SK-N-DZ (cell line): ENCODE measurements around the gene TUBA3D.
"Not testable (repeated sequence)": the region's sequence is repeated elsewhere in the genome, so short reads cannot be mapped to it uniquely, and the experiment has no call there.

ENCODE experiments used
- DNase-seq: peaks from one replicate; pipeline ENCODE4 v3.0.0-alpha.2; 2015; ENCODE audit warnings: low spot score

Gene TUBA3D

GRCh38 chr2:131514408-131515166 is 38.7 kb downstream of the TUBA3D start:
- not testable (repeated sequence) for DNase-seq

DNA sequence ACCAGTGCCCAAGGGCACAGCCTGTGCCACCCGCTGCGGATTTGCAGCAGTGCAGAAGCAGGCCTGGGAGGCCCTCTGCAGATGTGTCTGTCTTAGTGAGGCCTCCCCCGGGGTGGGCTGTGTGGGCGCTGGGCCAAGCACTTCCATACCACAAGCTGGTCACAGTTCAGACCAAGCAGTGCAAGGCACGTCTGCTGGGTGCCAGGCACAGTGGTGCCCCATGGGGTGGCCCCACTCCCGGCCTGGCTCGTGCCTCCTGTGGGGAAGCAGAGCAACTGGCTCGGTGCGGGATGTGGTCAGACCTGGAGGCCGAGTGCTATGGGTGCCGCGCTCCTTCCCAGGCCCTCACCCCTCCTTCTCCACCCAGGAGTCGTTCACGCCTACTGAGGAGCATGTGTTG is 39.3 kb downstream of the TUBA3D start:
- DNase-seq, result not testable (repeated sequence)

GRCh38 chr2:131516011-131516410 is 40.1 kb downstream of the TUBA3D start:
- DNase-seq, result no peak

DNA sequence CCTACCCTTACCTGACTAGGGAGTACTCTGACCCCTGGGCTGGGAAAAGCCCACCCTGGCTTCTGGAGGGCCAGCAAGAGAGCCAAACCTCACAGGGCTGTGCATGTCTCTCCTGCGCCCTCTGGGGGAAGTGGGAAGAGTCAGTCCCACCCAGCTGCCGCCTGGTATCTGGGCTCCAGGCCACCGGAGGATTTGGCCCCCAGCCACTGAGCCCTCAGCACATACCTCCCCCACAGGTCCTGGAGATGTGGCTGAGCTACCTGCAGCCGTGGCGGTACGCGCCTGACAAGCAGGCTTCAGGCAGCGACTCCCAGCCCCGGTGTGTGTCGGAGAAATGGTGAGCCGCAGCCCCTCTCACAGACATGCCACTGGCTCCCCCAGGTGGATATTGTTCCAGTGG is 40.7 kb downstream of the TUBA3D start:
- not testable (repeated sequence) for DNase-seq

- no peak for DNase-seq
These were observed 41.4 kb downstream of the TUBA3D start for GRCh38 chr2:131517106-131517831.

DNA sequence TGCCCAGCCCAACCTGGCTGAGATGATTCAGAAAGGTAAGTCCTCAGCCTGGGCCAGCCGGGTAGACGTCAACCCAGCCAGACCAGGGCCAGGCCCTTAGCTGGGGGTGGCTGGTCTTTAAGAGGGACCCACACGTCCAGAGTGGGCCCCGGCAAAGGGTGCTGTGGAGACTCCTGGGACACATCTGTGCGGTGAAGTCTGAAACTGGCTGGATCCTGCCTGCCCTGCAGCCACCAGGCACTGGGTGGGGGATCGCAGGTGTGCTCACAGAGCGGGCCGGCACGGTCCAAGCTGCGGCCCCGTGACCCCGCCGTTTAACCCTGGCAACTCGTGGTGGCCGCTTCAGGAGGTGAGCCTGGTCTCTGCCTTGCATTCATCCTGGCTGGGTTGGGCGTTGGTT is 41.9 kb downstream of the TUBA3D start:
- not testable (repeated sequence) for DNase-seq

GRCh38 chr2:131518531-131518930 is 42.6 kb downstream of the TUBA3D start:
- not testable (repeated sequence) for DNase-seq

DNA sequence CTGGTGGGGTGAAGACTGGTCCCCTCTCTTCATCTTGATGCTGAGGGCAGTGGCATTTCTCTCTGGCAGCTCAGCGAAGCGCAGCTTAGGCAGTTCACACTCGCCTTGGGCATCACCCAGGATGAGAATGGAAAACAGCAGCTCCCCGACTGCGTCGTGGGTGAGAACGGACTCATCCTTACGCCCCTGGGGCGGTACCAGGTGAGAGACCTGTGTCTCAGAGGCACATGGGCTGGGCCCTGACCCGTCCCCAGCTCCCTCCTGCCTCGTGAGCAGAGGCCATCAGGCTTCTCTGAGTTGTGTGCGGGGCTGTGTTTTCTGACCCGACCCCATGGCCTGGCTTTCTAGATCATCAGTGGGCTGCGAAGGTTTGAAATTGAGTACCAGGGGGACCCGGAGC is 43.5 kb downstream of the TUBA3D start:
- no peak for DNase-seq

DNA sequence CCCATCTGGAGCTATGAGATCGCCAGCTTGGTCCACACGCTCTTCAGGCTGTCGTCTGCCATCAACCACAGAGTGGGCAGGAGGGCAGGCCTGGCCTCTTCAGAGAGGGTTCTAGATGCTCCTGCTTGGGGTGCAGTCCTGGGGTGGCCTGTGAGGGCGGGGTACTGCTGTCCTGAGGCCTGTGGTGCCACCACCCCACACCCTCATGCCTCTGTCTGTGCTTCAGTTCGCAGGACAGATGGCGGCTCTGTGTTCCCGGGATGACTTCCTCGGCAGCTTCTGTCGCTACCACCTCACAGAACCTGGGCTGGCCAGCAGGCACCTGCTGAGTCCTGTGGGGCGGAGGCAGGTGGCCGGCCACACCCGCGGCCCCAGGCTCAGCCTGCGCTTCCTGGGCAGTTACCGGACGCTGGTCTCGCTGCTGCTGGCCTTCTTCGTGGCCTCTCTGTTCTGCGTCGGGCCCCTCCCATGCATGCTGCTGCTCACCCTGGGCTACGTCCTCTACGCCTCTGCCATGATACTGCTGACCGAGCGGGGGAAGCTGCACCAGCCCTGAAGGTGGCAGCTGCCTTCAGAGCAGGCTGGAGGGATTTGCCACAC is 44.1 kb downstream of the TUBA3D start:
- not testable (repeated sequence) for DNase-seq

DNA sequence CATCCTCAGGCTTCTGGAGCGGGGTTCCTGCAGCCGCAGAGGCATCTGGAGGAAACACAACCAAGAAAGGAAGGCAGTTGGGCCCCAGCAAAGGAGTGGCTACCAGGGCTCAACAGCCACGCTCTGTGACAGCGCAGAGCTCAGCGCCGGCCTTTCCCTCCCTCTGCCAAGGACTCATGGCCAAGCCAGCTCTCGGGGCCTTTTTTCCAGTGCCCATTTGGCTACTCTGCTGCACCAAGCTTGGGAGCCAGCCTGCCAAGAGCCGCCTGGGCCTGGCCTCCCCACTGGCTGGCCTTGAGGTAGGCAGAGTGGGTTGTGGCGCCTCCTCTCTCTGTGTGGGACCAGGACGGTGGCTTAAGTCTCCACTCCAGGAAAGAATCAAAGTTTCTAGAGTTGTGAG is 44.6 kb downstream of the TUBA3D start:
- DNase-seq, result no peak

DNA sequence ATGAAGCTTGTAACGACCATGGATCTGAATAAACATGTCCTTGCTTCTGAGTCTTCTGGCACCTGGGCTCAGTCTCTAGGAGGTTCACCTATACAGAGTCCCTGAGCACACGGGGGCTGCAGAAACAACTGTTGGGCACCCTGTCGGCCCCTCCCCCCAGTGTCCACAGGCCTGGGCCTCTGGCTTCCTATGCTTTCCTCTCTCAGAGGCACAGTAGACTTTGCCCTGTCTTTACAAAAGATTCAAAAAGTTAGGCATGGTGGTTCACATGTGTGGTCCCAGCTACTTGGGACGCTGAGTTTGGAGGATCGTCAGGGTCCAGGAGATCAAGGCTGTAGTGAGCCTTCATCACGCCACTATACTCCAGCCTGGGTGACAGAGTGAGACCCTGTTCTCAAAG is 45.6 kb downstream of the TUBA3D start:
- DNase-seq, result not testable (repeated sequence)

- no peak for DNase-seq
These were observed 46.3 kb downstream of the TUBA3D start for GRCh38 chr2:131521961-131522781.

DNA sequence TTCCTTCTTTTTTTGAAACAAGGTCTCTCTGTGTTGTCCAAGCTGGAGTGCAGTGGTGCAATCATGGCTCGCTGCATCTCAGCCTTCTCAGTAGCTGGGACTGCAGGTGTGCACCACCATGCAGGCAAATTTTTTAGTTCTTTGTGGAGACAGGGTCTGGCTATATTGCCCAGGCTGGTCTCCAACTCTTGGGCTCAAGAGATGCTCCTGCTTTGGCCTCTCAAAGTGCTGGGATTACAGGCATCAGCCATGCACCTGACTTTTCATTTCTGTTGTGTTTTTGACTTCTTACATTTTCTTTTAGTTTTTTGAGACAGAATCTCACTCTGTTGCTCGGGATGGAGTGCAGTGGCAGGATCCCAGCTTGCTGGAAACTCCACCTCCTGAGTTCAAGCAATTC is 49.3 kb downstream of the TUBA3D start:
- DNase-seq, result not testable (repeated sequence)

DNA sequence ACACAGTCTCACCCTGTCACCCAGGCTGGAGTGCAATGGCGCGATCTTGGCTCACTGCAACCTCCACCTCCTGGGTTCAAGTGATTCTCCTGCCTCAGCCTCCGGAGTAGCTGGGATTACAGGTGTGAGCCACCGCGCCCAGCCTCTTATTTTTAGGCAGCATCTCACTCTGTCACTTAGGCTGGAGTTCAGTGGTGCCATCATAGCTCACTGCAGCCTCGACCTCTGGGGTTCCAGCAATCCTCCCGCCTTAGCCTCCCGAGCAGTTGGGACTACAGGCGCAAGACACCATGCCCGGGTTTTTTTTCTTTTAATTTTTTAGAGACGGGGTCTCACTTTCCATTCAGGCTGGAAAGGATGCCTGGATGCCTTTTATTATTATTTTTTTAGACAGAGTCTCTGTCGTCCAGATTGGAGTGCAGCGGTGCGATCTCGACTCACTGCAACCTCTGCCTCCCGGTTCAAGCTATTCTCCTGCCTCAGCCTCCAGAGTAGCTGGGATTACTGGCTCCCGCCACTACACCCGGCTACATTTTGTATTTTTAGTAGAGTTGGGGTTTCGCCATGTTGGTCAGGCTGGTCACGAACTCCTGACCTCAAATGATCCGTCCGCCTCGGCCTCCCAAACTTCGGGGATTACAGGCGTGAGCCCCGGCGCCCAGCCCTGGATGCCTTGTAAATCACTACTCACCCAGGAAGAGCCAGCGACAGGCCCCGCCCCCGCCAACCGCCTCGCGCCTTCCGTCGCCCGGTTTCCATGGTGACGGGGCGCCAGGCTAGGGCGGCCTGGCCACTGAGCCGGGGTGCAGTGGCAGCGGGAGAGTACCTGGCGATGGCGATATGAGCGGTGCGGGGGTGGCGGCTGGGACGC is 51.4 kb downstream of the TUBA3D start, which contains the start of gene CCDC74A:
TSS of gene CCDC74A (plus strand) at position 758 of the 871 bp plus-strand sequence. CDS start at position 841, 83 bp downstream.
- peak; percentile 68 for DNase-seq

DNA sequence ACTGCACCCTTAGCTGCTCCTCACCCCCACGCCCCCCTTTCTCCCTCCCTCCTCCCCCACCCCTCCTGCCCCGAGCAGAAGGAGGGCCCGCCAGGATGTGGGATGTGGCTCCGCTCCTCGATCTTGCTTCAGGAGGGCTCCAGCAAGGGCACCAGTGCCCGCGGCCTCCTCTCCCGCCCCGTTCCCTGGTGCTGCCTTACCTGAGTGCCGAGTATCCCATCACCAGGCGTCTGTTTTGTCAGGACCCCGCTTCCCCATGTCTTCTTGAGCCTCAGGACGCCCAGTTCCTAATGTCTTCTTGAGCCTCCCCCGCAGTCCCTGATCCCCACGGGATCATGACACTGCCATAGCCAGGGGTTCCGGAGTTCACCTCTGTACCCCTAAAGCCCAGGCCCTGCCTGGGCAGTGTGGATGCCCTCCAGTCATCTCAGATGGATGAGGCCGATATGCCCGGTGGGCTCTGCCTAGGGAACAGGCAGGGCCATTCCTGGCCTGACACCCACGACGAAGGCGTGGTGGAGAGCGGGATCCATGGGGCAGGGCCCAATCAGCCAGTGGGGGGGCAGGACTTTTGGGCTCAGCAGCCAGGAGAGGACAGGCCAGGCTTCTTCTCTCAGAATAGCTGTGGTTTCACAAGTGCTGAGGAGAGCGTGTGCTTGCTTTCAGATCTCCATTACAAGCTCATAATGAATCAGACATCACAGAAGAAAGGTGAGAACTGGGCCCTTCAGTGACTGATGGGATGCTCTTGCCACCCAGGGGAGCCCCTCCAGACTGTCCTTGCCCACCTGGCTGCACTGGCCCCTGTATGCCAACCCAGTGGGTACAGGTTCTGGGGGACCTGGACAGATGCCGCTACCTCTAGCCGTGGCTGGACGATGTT is 53.3 kb downstream of the TUBA3D start:
- DNase-seq, result not testable (repeated sequence)

GRCh38 chr2:131529864-131530445 is 54.0 kb downstream of the TUBA3D start:
- DNase-seq, result not testable (repeated sequence)

DNA sequence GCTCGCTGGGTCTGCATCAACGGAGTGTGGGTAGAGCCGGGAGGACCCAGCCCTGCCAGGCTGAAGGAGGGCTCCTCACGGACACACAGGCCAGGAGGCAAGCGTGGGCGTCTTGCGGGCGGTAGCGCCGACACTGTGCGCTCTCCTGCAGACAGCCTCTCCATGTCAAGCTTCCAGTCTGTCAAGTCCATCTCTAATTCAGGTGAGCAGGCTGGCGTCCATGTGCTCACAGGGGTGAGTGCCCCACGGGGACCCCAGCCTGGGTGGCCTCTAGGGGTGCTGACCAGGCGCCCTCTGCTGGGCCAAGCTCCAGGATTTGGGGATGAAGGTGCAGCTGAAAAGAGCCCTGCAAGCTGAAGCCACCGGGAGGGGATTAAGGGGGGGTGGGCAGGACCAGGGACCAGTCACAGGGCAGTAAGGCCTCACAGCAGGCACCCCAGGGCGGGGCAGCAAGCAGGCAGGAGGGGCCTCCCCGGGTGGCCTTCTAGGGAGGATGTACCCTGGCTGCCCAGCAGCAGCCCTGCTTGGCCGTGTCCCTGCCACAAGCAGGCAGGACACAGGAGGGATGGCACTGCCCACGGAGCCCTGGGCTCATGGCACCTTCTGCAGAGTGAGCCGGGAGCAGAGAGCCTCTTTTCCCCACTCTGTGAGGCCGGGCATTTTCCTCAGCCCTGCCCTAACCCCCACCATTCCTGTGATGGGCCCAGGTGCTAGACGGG is 54.9 kb downstream of the TUBA3D start:
- not testable (repeated sequence) for DNase-seq

- not testable (repeated sequence) for DNase-seq
These were observed 55.7 kb downstream of the TUBA3D start for GRCh38 chr2:131531547-131532185.
